ENCODE data around the gene RBM24.

DNA sequence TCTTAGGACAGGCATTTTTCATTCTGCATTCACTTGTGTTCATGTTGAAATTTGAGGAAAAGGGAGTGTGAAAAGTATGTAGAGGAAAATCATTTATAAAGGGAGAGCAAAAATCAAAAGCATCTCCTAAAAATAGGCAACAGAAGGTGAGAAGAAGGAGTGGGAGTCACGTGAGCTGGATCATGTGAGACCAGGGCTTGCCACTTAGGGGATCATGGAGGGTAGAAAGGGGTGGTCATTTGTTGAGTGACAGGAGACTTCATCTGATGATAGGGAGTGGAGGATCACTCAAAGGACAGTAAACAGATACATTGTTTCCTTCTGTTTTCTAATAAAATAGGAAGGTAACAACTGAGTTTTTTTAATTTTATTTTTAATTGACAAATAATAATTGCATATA is 17.1 kb downstream of the RBM24 start:
- TF ChIP-seq FIP1L1 (IDR thresholded peaks at IDR 0.05; ENCODE audit: borderline replicate concordance, insufficient read depth, low read depth, low read length) (no peak), SIN3B (IDR thresholded peaks at IDR 0.05; ENCODE audit: low read length) (no peak), MAX (IDR thresholded peaks at IDR 0.05) (no peak), FOXA1 (IDR thresholded peaks at IDR 0.05) (no peak), FOXA1 (CRISPR knock-in tag; IDR thresholded peaks at IDR 0.05) (no peak), HNRNPL (IDR thresholded peaks at IDR 0.05; ENCODE audit: low read depth, low read length) (no peak), CTCF (CRISPR knock-in tag; IDR thresholded peaks at IDR 0.05) (no peak), ZFP37 (CRISPR knock-in tag; IDR thresholded peaks at IDR 0.05; ENCODE audit: borderline replicate concordance) (no peak), ZNF619 (CRISPR knock-in tag; IDR thresholded peaks at IDR 0.05) (no peak), ZNF501 (CRISPR knock-in tag; IDR thresholded peaks at IDR 0.05) (no peak), ZKSCAN1 (IDR thresholded peaks at IDR 0.05; ENCODE audit: low read length) (no peak), THYN1 (CRISPR knock-in tag; IDR thresholded peaks at IDR 0.05; ENCODE audit: borderline replicate concordance, low read depth) (no peak), ZNF263 (CRISPR knock-in tag; IDR thresholded peaks at IDR 0.05) (no peak), AFF4 (CRISPR knock-in tag; IDR thresholded peaks at IDR 0.05) (no peak)
- TF ChIP-seq, protein P1, sequence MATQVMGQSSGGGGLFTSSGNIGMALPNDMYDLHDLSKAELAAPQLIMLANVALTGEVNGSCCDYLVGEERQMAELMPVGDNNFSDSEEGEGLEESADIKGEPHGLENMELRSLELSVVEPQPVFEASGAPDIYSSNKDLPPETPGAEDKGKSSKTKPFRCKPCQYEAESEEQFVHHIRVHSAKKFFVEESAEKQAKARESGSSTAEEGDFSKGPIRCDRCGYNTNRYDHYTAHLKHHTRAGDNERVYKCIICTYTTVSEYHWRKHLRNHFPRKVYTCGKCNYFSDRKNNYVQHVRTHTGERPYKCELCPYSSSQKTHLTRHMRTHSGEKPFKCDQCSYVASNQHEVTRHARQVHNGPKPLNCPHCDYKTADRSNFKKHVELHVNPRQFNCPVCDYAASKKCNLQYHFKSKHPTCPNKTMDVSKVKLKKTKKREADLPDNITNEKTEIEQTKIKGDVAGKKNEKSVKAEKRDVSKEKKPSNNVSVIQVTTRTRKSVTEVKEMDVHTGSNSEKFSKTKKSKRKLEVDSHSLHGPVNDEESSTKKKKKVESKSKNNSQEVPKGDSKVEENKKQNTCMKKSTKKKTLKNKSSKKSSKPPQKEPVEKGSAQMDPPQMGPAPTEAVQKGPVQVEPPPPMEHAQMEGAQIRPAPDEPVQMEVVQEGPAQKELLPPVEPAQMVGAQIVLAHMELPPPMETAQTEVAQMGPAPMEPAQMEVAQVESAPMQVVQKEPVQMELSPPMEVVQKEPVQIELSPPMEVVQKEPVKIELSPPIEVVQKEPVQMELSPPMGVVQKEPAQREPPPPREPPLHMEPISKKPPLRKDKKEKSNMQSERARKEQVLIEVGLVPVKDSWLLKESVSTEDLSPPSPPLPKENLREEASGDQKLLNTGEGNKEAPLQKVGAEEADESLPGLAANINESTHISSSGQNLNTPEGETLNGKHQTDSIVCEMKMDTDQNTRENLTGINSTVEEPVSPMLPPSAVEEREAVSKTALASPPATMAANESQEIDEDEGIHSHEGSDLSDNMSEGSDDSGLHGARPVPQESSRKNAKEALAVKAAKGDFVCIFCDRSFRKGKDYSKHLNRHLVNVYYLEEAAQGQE (IDR thresholded peaks at IDR 0.05; ENCODE audit: borderline replicate concordance in 1 of 2, low read depth in 1 of 2, low read length in 2 of 2): no peak

All from HepG2 (cell line).